Sciatic nerve (tissue), 2 donors: ENCODE measurements around the gene GLIPR2. TPM values are rescaled to one million over a fixed set of nuclear protein-coding genes. Genes with fewer than 3 reads are reported as not detected.
"Not testable (repeated sequence)": the region's sequence is repeated elsewhere in the genome, so short reads cannot be mapped to it uniquely, and the experiment has no call there.

Source experiments
- ATAC-seq: fragments of 200-7000 bp; cut with Tn5 transposase; one replicate; pipeline ENCODE4 v1.9.1; 2020; ENCODE audit warnings: mild to moderate bottlenecking, moderate library complexity
- DNase-seq: peaks from one replicate; pipeline ENCODE4 v3.0.0-alpha.2; 2020; ENCODE audit warnings: low spot score
- intact Hi-C: fragments of 100-400 bp; cut with DNase I; formaldehyde crosslinking; loops from one replicate; pipeline ENCODE4 v1.14.2; 2022
- total RNA-seq: library from RNA; stranded (reverse); fragmentation: NEBNext Ultra II Directional; extraction: Animal tissue kit (Norgen Biotek cat#: 25700); gene quantifications from one replicate; pipeline ENCODE4 v1.2.1, GENCODE V29; 2021
- donor health status: DM: no; HTN: no; CAD: no.
- donor health status: DM: no; HTN: no; CAD: no.

GLIPR2 gene
- total RNA-seq, 1 donor from 2014 or later, result 14.8 TPM

DNA sequence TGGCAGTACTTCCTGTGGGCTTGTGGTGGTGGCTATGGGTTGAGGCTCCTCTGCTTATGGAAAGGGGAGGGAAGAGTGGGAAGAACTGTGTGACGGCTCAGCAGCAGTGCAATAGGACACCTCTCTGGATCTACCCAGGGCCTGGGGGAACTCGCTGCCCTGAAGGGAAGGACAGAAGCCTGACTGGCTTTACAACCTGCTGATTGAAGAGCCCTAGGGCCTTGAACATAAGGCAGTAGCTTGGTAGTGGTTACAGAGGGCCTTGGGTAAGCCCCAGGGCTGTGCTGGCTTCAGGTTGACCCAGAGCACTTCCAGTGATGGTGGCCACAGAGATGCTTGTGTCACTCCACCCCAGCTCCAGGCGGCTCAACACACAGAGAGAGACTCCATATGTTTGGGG, 38.2 kb downstream of the GLIPR2 start:
- intact Hi-C loops, result no loop called here
- DNase-seq (no peak), ATAC-seq (no peak)

- intact Hi-C loops, ATAC-seq, DNase-seq: not testable (repeated sequence)
Measured at GRCh38 chr9:36175209-36175608, 38.7 kb downstream of the GLIPR2 start.

DNA sequence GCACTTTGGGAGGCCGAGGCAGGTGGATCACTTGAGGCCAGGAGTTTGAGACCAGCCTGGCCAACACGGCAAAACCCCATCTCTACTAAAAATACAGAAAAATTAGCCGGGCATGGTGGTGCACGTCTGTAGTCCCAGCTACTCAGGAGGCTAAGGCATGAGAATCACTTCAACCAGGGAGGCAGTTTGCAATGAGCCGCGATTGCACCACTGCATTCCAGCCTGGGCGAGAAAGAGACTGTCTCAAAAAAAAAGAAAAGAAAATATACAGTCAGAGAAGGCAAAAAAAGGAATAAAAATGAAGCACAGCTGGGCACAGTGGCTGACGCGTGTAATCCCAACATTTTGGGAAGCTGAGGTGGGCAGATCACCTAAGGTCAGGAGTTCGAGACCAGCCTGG, 40.0 kb downstream of the GLIPR2 start:
- intact Hi-C loops, ATAC-seq: not testable (repeated sequence)
- DNase-seq, result peak; percentile 13

DNA sequence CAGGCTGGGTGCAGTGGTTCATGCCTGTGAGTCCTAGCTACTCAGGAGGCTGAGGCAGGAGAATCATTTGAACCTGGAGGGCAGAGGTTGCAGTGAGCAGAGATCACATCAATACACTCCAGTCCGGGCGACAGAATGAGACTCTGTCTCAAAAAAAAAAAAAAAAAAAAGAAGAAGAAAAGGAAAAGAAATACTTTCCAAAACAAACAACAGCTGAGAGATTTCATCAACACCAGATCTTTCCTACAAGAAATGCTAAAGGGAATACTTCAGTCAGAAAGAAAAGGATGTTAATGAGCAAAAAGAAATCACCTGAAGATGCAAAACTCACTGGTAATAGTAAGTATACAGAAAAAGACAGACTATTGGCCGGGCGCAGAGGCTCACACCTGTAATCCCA, 41.0 kb downstream of the GLIPR2 start:
- ATAC-seq (no peak), DNase-seq (no peak)
- intact Hi-C loops, result no loop called here

- ATAC-seq, DNase-seq, intact Hi-C loops: not testable (repeated sequence)
Measured at GRCh38 chr9:36180243-36180642, 43.7 kb downstream of the GLIPR2 start.

GRCh38 chr9:36187414-36187813, 50.9 kb downstream of the GLIPR2 start:
- intact Hi-C loops, result no loop called here
- ATAC-seq, result no peak
- DNase-seq, result no peak

DNA sequence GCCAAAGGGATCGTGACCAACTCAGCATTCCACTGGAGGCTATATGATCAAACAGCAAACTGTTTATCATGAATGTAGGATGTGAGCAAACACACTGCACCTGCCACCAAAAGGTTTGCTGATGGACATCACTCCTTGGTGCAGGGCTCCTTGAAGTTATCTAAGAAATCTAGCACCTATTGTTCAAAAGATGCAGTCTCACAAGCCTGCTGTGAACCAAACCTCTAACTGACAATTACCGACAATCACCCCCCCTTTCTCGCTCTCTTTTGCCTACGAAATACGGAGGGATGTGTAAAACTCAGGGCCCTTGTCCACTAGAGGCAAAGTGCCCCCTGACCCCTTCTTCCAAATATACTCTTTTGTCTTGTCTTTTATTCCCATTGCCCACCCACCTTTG, 51.7 kb downstream of the GLIPR2 start:
- ATAC-seq (no peak), DNase-seq (no peak)
- intact Hi-C loops, result no loop called here

GRCh38 chr9:36189976-36190375, 53.4 kb downstream of the GLIPR2 start:
- no peak for ATAC-seq
- intact Hi-C loops, result loop anchor here (5.0 kb wide), 1 partner anchor 137 kb away; no protein-coding TSS in a partner anchor
- no peak for DNase-seq

DNA sequence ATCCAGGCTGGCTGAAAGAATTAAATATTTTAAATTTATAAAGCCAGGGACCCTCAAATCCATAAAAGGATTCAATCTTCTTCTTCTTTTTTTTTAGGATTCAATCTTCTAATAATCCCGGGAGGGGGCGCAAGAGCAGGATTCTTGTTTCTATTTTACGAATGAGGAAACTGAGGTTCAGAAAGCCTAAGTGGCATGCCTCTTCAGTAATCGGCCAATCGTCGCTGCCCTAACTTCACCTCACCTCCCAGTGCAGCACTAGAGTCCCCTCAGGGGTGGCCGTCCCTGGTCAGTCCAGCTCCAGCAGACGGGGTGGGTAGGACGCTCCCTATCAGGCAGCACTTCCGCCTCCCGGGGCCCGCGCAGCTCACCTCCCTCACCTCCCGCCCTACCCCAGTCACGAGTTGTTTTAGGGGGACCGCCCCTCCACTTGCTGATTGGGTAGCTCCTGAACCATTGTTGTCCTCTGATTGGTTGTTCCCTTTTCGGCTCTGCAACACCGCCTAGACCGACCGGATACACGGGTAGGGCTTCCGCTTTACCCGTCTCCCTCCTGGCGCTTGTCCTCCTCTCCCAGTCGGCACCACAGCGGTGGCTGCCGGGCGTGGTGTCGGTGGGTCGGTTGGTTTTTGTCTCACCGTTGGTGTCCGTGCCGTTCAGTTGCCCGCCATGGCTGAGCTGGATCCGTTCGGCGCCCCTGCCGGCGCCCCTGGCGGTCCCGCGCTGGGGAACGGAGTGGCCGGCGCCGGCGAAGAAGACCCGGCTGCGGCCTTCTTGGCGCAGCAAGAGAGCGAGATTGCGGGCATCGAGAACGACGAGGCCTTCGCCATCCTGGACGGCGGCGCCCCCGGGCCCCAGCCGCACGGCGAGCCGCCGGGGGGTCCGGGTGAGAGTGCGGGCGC, 54.1 kb downstream of the GLIPR2 start, which contains the start of gene CLTA:
CLTA (plus strand) TSS at position 534 of the 902 bp plus-strand sequence; CDS start at position 670, 136 bp downstream.
- DNase-seq (peak; percentile 97), ATAC-seq (peak; percentile 100)
- intact Hi-C loops, result loop anchor here (5.0 kb wide), 1 partner anchor 137 kb away; no protein-coding TSS in a partner anchor

GRCh38 chr9:36191290-36191645, 54.7 kb downstream of the GLIPR2 start:
- DNase-seq, result no peak
- intact Hi-C loops, result loop anchor here (5.0 kb wide), 1 partner anchor 136 kb away; no protein-coding TSS in a partner anchor
- ATAC-seq, result no peak

DNA sequence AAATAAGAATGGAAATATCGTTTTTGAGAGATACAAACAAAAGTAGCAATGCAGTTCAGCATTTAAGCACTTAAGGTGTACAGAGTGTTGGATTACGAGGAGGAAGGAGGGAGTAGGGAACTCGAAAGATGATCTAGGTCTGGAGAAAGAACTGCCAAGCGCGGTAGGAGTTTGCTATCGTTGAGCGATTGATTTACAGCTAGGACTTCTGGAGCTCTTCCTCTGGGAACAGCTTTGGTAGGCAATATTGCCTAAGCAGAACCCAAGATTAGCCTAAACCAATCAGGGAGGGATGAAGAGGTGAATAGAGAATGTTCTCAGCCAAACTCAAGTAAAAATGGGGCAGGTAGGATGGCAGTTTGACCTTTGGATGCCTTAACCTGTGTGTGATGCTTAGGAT, 55.2 kb downstream of the GLIPR2 start:
- DNase-seq, result no peak
- intact Hi-C loops, result loop anchor here (5.0 kb wide), 1 partner anchor 136 kb away; no protein-coding TSS in a partner anchor
- ATAC-seq, result no peak

- intact Hi-C loops, result loop anchor here (5.0 kb wide), 1 partner anchor 135 kb away; no protein-coding TSS in a partner anchor
- DNase-seq, result no peak
- ATAC-seq, result no peak
Measured at GRCh38 chr9:36192196-36192595, 55.7 kb downstream of the GLIPR2 start.

DNA sequence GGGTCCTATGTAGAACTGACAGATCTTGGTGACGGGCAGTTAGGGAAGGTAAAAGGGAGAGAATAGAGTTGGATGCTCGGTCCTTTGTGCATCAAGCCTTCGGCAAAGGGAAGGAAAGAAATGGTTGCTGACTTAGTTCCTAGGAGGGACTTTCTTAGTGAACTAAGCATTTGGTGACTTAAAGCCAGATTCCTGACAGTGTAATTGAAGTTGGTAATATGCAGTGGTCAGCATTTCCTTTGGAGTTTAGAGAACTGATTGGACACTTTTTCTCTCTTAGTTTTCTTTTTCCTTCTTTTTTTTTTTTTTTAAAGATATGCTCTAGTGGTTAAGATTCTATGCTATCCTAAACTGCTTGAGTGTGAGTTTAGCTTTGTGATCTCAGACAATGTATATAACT, 56.5 kb downstream of the GLIPR2 start:
- ATAC-seq (no peak), DNase-seq (no peak)
- intact Hi-C loops, result loop anchor here (5.0 kb wide), 1 partner anchor 134 kb away; no protein-coding TSS in a partner anchor

DNA sequence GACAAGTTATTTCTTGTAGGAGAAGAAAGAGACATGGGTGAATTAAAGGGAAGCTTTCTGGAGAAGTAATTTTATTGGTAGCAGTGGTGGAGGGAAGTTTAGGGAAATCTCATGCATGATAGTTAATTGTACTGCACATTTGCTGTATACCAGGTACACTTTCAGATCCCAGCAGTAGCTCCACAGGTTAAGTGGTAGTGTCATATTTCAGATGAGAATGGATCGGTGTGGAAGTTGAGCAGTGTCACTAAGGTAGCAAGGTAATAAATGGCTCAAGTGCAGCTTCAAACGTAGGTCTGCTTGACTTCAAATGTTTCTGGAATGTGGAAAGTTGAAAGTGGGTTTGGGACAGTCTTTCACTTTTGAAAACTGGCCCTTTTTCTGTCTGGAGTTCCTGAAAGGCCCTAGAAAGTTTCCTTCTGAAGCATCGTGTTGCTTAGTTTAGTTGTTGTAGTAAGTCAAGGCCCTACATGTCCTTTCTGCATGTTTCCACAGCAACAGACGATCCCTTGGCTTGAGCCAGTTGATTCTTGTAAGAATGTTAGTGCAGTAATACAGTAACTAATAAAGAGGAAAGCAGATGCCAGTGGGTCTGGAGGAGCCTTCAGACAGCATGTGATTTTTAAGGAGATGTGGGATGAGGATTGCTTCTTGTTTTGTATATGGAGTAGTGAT, 57.9 kb downstream of the GLIPR2 start:
- ATAC-seq (no peak), DNase-seq (no peak)
- intact Hi-C loops, result loop anchor here (5.0 kb wide), 1 partner anchor 133 kb away; no protein-coding TSS in a partner anchor

DNA sequence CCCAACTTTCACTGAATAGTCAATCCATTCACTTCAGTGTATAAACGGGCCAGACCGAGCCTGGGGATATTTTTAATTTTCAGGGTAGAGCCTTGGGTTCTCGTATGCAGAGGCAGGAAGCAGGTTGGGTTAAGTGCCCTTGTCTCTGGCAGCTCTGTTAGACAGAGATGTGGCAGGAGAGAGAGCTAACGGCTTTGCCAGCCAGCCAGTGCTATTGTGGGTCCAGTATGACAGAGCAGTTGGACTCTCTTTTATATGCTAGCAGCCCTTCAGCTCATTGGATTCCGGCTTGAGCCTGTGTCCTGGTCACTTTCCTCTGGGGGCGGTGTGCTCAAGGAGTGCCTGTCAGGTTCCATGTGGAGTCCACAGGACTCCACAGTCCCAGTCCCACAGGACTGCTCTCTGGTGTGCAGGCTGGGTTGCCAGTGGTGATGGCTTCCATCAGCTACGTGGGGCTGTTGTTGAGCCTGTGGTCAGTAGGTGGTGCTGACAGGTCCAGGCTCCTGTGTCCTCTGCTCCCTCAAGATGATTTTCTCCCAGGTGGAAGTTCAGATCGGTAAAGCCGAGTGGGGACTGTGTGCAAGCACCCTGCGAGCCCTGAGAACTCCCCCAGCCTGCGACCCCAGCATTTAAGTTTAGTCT, 68.5 kb downstream of the GLIPR2 start:
- intact Hi-C loops, result no loop called here
- no peak for DNase-seq
- ATAC-seq, result no peak

DNA sequence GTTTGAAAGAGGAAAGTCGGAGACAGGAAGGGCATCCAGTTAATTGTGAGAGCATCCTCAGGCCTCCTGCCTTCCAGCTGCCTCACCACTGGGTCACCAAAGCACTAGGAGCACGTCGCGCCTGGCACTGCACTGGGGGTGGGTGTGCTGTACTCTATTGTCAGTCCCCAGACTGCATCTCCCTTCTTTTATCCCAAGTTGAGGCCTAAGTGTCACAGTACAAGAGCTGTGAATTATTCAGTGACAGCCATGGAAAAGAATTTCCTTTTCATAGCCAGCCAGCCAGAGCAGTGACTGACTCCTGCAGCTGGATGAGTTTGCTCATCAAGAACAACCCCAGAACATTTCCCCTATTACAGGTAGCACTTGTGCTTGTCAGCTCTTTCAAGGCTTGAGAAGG, 70.5 kb downstream of the GLIPR2 start:
- intact Hi-C loops, result no loop called here
- ATAC-seq, result no peak
- no peak for DNase-seq

GRCh38 chr9:36207546-36208012, 71.0 kb downstream of the GLIPR2 start:
- ATAC-seq (no peak), DNase-seq (no peak)
- intact Hi-C loops, result no loop called here

- intact Hi-C loops, result no loop called here
- no peak for ATAC-seq
- DNase-seq, result no peak
Measured at GRCh38 chr9:36208521-36209253, 72.2 kb downstream of the GLIPR2 start.

DNA sequence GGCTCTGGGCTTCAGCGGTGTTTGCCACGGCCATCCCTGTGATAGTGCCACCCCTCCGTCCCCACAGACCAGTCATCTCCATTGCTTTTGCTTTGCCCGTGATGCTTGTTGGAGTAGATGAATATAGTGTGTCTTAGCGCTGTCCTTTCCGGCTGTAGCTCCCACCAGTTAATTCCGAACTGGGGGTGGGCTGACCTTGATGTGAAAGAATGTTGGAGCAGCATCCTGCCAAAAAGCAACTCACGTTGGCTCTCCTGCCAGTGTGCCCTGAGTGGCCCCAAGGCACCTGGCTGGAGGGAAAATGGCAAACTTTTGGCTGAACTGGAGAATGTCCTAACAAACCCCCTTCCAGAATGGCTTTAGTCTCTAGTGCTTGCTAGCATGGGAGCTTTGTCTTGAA, 74.2 kb downstream of the GLIPR2 start:
- ATAC-seq (no peak), DNase-seq (no peak)

More for the DNA sequence above, 74.2 kb downstream of the GLIPR2 start:
- intact Hi-C loops, result no loop called here
